HG02571 (cell line): Measurements from ENCODE around the gene HOXA10.

Experiments
- ATAC-seq: cut with Tn5 transposase; IDR thresholded peaks from one replicate; pipeline ENCODE4 v1.9.1; 2021; ENCODE audit warnings: mild to moderate bottlenecking, moderate library complexity; ENCODE audit not compliant: unreplicated experiment

The HOXA10 gene

DNA sequence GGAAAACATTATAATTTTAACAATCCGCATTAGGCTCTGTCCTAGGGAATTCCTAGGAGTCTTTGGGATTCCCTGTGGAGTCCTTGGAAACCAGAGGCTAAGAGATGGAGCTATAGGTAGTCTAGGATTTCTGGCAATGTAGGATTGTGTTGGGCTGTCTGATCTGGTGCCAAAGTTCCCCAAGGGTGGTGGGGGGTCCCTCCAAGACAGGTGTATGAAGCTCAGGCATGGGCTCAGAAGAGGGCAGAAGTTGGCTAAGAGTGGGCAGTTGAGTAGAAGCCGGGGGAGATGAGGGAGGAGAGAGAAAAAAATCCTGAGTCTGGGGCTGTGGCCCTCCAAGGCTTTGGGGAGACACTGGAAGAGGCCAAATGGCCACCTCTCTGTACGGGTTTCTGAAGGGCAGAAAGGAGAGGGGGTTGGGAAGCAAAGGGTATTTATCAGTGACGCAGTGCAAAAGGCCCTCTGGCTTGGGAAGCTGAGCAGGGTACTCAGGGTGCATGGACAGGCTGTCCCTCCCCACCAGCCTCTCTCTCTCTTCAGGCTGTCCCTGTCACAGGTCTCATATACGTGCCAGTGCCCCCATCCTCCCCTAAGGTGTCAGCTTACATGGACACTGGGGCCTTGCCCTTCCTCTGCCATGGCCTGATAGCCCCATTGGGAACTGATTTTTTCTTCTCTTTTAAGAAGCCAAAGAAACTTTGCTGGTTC lies 27.5 kb downstream of the HOXA10 start:
- ATAC-seq = no peak

DNA sequence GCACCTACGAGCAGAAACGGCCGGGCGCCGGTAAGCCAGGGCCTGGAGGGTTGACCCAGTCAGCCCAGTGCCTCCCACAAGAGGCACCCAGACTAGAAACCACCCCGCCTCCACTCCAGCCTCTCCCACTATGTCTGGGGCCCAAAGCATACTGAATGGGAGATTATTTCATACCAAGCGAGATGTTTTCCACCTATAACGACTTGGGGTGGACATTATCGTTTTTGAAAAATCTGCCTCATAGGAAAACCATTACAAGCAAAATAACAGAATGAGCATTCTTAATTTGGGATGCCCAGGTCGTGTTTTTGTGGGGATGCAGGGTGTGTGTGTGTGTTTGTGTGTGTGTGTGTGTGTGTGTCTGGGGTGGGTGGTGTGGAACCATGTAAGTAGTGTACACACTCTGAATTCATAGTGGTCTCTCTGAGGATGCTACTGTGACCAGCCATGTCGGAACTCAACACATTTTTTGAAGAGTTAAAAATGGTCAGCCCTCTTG lies 28.2 kb downstream of the HOXA10 start:
- no peak for ATAC-seq

DNA sequence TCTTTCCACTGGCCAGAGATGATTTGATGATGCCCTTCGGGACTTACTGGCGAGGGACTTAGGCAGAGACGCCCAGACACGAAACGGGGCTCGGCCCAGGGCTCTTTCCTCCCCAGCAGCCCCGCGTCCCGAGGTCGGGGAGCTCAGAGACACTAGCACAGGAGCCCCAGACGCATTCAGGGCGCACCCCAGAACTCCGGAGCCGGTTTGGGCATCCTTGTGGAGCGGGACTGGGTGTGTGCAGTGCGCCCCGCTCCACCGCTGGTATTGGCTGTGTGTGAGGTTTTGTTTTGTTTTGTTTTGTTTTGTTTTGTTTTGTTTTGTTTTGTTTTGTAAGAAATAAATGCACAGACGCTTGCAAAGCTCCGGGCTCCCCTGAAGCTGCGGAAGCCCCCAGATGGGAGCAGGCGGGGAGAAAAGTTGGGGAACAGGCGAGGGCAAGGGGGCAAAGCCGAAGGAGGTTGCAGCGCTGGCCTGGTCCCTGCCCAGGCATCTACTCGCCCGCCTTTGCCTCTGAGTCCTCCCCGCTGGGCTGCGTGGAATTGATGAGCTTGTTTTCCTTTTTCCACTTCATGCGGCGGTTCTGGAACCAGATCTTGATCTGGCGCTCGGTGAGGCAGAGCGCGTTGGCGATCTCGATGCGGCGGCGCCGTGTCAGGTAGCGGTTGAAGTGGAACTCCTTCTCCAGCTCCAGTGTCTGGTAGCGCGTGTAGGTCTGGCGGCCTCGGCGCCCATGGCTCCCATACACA lies 28.8 kb downstream of the HOXA10 start:
- no peak for ATAC-seq

DNA sequence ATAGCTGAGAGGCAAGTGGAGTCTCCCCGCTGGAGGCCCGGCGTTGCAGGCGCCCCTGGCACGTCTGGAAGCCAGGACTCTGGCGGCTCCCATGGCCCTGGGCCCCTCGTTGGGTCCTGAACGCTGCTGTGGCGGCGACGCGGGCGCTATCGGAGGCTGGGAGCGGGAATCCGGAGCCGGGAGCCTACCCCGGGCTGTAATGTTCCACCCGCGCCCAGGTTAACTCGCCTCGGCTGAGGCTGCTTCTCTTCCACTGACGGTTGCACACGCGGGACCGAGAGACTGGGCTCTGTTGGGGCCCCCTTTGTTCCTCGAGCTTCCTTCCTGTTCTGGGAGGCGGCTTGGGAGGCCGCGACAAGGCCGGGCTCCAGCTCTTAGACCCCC lies 29.3 kb downstream of the HOXA10 start:
- no peak for ATAC-seq

DNA sequence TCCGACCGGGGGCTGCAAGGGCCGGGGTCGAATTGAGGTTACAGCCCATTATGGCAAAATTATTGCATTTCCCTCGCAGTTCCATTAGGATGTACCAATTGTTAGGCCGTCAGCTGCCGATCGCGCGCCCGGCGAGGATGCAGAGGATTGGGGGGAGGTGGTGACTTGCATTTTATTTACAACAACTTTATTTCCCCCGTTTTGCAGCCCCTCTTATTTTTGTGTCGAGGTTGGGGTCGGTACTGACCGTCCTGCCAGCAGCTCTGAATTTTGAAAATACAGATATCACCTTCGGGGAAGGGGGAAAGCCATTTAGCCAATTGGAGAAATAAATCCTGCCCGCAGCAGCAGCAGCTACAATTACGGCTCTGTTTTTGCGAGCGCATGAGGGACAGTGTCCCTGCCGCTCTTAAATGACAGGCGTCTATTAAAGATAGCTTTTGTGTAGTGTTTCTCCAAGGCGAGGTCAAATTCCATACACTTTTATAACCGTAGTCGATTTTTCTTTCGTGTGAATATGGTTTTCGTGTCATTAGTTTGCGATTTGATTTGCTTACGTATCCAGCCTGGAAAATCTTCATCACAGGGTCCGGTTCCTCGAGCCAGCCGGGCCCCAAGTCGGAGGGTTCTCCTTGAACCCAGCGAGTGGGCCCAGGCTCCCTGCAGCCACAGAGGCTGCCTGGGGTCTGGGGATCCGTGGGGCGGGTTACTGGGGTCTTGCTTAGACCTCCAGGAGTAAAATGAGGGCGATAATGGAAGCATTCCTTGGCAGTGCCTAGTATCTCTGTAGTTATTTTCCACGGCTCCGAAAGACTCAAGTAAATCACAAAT lies 30.0 kb downstream of the HOXA10 start:
- ATAC-seq = no peak

DNA sequence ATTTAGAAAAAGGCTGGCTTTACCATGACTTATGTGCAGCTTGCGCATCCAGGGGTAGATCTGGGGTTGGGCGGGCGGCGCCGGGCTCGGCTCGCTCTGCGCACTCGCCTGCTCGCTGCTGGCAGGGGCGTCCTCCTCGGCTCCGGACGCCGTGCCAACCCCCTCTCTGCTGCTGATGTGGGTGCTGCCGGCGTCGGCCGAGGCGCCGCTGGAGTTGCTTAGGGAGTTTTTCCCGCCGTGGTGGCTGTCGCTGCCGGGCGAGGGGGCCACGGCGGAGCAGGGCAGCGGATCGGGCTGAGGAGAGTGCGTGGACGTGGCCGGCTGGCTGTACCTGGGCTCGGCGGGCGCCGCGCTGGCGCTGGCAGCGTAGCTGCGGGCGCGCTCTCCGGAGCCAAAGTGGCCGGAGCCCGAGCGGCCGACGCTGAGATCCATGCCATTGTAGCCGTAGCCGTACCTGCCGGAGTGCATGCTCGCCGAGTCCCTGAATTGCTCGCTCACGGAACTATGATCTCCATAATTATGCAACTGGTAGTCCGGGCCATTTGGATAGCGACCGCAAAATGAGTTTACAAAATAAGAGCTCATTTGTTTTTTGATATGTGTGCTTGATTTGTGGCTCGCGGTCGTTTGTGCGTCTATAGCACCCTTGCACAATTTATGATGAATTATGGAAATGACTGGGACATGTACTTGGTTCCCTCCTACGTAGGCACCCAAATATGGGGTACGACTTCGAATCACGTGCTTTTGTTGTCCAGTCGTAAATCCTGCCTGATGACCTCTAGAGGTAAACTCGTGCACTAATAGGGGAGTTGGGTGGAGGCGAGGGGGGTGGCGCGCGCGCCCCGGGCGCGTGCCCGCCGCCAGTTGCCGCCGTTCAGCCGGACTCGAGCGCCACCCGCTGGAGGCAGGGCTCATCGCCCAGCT lies 30.8 kb downstream of the HOXA10 start, which contains the start of gene HOXA5:
TSS of gene HOXA5 (minus strand) at position 659 of the 927 bp plus-strand sequence. CDS start at position 585, 74 bp downstream.
- no peak for ATAC-seq

DNA sequence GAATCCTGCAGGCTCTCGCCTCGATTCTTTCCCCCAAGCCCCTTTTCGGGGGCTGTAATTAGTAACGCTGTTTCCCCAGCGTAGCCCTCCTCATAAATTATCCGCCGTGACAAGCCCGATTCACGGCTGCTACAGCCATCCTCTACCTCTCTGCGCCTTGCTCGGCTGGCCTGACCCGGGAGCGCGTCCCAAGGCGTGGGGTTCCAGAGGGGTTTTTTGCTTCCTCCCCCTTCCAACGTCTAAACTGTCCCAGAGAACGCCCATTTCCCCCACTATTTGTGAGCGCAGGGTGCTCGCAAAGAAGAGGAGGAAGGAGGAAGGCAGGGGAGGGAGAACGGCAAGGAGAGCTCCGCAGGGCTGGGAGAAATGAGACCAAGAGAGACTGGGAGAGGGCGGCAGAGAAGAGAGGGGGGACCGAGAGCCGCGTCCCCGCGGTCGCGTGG lies 31.5 kb downstream of the HOXA10 start:
- no peak for ATAC-seq

DNA sequence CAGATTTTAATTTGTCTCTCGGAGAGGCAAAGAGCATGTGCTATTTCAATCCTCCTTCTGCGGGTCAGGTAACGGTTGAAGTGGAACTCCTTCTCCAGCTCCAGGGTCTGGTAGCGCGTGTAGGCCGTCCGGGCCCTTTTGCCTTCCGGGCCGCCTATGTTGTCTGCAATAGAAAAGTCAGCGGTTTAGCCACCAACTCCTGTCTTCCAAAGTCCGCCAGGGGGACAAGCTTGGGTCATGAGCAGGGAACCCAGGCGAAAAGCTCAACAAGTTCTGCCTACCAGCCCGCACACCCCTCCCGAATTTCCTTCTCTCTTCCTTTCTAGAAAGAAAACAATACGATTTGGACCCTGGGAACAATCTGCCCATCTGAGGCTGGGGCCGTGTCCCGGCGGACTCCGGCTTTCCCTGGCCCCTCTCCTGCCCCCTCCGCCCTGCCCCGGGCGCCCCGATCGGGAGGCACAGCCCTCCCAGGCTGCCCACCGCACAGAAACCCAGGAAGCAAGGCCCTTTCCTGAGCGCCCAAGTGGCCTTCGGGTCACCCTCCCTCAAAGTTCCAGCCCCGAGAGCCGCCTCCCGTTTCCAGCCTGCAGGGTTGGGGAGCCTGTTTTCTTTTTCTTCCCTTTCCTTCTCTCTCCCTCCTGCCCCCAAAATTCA lies 32.1 kb downstream of the HOXA10 start:
- no peak for ATAC-seq

DNA sequence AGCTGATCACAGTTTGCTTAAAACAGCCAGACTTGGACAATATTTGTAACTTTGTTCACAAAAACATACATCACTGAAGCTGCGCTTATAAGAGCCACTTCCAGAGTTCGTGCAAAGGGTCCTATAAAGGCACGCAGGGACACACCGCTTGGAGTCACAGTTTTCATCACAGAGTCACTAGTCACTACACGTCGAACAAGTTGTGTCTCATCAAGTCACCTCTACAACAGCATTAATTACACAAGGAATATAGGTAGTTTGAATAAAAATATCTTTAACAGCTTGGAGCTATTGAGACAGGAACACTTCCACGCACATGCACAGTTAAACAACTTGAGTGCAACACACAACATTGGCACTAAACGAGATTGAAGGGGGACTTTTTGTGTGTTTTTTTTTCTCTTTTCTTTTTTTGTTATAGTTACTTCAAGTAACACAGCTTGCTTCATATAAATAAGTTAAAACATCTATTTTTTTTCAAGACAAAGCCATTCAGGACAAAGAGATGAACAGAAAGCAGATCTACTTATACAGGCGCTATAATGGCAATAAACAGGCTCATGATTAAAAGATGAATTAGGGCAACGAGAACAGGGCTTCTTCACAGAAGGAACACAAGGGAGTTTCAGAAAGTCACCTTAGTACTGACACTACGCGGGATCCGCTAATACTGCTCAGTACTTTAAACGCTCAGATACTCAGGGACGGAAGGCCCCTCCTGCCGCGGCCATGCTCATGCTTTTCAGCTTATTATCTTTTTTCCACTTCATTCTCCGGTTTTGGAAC lies 32.8 kb downstream of the HOXA10 start:
- ATAC-seq = no peak

DNA sequence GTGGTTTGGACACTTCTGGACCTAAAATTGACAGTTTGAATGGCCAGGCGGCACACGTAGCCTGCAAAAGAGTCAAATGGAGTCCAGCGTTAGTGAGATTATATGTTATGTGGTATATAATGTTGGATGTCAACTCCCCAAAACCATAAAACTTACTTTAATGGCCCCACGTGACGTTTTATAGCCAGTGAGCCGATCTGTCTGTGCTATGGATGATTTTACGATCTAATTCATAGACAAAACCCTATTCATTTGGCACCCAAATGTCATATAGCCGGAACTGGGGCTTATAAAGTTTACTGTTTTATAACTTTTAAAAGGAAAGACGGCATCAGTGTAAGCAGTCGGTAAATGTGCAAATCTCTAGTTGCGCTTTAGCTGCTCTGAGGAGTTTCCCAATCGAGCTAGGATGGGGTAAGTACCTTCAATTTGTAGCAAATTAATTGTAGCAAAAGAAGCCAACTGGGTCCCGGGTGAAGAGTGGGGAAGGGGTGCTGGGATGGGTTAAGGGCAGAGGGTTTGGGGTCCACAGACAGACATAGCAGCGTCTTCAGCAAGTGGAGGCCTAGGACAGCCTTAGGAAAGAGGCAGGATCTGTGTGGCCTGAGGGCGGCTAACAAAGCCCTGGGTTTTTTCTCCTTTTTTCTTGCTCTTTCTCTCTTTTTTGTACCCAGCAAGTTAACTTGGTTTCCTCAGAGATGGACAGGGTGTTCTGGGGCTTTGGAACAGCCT lies 33.8 kb downstream of the HOXA10 start:
- no peak for ATAC-seq

DNA sequence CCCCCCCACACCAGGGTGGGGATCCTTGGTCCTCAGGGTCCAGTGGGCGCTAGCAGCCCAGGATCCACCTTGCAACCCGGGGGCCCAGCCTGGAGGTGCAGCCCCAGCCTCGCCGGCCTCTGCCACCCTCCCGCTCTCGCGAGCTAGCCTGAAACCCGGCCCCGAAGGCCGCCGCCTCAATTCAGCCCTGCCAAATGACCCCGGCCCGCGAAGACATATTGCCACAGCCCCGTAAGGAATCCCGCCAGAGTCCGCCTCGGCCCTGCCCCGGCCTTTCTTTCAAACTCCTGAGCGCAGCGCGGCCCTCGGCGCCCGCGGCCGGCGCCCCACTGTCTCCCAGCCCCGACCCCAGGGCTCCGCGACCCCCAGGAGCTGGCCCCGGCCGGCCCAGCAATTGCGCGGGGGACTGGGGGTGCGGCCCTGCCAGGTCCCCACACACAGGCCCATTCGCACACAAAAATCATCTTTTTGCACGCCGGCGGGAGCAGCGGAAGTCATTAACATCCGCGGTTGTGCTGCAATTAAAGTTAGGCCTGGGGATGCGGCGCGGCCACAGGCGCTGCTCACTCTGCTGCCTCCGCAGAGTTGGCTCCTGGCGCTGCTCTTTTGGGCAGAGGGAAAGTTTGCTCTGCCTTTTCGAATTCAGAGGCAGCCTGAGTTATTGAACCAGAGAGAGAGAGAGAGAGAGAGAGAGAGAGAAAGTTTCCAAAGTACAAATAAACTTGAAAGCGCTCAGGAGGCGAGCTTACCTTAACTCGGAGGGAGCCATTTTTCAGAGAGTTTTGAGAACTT lies 34.6 kb downstream of the HOXA10 start:
- ATAC-seq = no peak

DNA sequence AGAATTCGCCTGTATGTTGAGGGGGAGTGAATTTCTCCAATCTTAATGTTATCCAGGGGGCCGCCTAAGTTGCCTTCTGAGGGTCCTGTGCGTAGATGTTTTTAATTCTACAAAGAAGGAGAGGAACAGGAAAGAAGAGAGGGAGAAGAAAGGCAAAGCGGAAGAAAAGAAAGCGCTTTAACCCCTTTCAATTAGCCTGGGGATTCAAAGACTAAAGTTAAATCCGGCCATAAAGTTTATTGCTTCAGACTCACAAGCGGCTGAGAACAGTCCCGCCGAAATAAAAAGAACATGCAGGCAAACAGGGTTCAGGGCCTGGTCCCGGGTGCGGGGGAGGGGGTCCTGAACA lies 35.2 kb downstream of the HOXA10 start:
- no peak for ATAC-seq

DNA sequence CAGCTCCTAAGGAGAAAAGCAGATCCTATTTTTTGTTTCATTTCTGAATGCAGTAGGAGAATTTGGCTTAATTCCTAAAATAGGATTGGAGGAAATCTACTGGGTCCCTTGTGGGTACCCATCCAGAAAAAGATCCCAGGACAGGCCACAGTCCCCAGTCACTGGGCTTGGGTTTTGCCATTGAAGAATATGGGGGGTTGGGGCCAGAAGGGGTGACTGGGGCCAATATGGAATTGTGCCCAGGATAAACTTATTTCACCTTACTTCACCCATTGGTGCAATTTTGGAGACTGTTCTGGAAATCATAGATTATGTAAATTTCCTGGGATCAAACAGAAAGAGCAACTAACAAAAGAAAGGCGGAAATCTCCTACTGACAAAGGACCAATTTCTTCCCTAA lies 35.6 kb downstream of the HOXA10 start:
- no peak for ATAC-seq

DNA sequence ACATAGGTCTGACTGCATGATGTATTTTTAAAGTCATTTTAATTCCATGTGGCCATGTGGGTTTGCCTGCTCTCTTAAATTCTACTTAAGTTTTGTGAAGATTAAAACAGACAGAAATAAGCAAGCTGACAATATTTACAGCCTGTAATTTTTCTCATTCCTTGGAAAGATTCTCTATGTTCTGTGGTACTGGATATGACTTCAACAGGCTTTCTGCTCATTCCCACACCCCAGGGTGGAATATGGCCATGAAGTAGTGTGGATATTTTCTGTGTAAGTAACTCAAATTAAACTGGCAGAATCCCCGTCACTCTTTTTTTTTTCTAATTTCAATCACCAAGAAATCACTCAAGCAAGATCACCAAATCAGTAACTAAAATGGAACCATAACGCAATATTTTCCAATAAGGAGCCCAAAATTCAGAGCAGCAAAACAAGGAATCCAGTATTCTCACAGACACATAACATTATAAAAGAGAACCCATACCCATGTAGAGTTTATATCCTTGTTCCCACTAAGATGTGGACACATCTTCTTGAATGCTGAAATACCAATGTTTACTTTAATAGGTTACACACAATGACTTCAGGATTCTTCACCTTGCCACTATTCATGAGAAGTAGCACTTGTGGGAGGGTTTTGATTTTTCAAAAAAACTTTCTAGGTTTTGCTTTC lies 36.3 kb downstream of the HOXA10 start:
- no peak for ATAC-seq

DNA sequence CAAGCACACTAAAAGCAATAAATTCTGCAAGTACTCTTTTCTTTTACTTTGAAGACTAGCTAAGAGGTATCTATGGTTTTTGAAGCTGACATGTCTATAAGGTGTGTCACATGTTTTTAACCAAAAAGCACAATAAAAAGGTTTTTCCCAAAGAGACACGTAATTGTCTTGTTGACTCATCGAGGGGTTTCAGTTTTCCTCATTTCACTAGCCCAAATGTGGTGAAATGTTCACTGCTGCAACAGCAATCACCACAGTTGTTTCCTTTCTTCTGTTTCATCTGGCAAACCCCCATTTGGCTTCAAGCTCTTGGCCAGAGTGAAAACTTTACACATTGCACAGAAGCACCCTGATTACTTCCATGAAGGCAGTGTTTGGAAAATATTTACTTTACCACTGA lies 39.7 kb downstream of the HOXA10 start:
- no peak for ATAC-seq

DNA sequence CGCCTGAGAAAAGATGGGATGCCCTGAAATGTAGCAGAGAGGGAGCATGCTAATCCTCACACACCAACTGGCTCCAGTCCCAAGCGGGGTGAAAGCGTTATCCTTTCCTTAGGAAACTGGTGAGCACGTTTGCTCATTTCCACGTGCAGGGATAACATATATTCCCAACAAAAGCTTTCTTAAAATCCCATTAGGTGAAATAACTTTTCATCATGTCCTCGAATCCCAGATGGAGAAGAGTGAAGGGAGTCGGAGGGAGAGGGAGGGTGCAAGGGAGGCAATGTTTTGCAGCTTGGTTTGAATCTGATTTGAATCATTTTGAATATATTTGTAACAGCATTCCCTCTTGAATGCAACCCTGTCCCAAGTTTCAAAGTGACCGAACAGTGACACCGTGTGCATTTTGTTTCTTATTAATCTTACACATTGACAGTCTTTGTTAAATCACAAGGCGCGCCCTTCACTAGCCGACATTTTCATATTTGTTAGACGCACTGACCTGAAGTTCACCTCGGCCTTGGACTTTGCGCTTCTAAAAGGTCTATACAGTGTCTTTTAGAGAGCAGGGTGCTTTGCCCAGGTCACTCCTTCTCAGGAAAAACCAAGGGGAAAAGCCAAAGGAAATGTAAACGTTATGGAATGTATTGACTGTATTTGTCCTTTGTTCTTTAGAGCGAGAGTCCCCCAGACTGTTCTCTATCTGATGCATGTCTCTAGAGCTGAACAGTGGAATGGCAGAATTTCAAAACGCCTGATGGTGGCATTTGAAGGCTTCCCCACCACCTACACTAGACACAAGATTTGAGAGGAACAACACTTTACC lies 40.5 kb downstream of the HOXA10 start:
- no peak for ATAC-seq
